GM12878 (cell line): Measurements from ENCODE around the gene NEU1. TPM values are rescaled to one million over a fixed set of nuclear protein-coding genes. Genes with fewer than 3 reads are reported as not detected.
A peak's percentile ranks its signal among the peaks of the same experiment; 100 is the strongest.
"Not testable (repeated sequence)": the region's sequence is repeated elsewhere in the genome, so short reads cannot be mapped to it uniquely, and the experiment has no call there.

ENCODE experiments used
- ATAC-seq: fragments of 200-7000 bp; cut with Tn5 transposase; 3 replicates; pipeline ENCODE4 v1.9.1; 2020; ENCODE audit warnings: mild to moderate bottlenecking, moderate library complexity
- BruUV-seq: library from RNA; stranded (reverse); fragments of 400-500 nt; replicated peaks from 2 replicates; lab custom pipeline; 2021; lab: Mats Ljungman, UMichigan
- CTCF ChIA-PET: fragments of 300-600 bp; sonication (Branson Sonifier 250); formaldehyde crosslinking; extraction: SDS; loops from one replicate; lab custom pipeline; 2021; ENCODE audit warnings: inconsistent platforms; lab: Yijun Ruan, JAX
- POLR2A ChIA-PET: fragments of 350-600 bp; formaldehyde crosslinking; extraction: SDS; loops from one replicate; lab custom pipeline; 2021; ENCODE audit warnings: inconsistent platforms; lab: Charles Lee
- RAD21 ChIA-PET: fragments of 300-600 bp; sonication (Branson Sonifier 250); formaldehyde crosslinking; loops from one replicate; lab custom pipeline; 2023; ENCODE audit warnings: antibody characterized with exemption; ENCODE audit not compliant: unreplicated experiment; lab: Charles Lee
- SMC1A ChIA-PET: fragments of 300-600 bp; sonication (Branson Sonifier 250); formaldehyde crosslinking; loops from one replicate; lab custom pipeline; 2023; ENCODE audit not compliant: unreplicated experiment, uncharacterized antibody; lab: Charles Lee
- DNase-seq: peaks from one replicate; pipeline ENCODE4 v3.0.0-alpha.2; 2011; ENCODE audit warnings: low read depth, low spot score
- FAIRE-seq: peaks from 3 replicates; lab custom pipeline; 2011; peaks lifted over from hg19 to GRCh38; lab: Jason Lieb, UNC
- H2AFZ ChIP-seq: 2 replicates; pipeline ENCODE4 v1.6.0; 2011; ENCODE audit warnings: low read depth, low read length, control low read depth; ENCODE audit not compliant: control insufficient read depth
- H3K27ac ChIP-seq: 2 replicates; pipeline ENCODE4 v1.5.1; 2011; ENCODE audit warnings: control low read depth; ENCODE audit not compliant: control insufficient read depth, insufficient read depth
- H3K27me3 ChIP-seq, 2 experiments: replicated peaks in 1 of 2; 2 replicates each; pipeline versions ENCODE4 v1.6.0 to v1.6.1; 2011; ENCODE audit warnings: low read length in 1 of 2; ENCODE audit not compliant: control insufficient read depth in 2 of 2, insufficient read depth in 2 of 2
- H3K36me3 ChIP-seq, 2 experiments: 2 replicates each; pipeline ENCODE4 v1.5.1; 2011; ENCODE audit warnings: low read length in 1 of 2; ENCODE audit not compliant: control insufficient read depth in 2 of 2, insufficient read depth in 2 of 2
- H3K4me1 ChIP-seq: 2 replicates; pipeline ENCODE4 v1.6.1; 2011; ENCODE audit warnings: mild to moderate bottlenecking, low read length, moderate library complexity, mixed read lengths; ENCODE audit not compliant: control insufficient read depth, insufficient read depth
- H3K4me2 ChIP-seq: 2 replicates; pipeline ENCODE4 v1.6.0; 2011; ENCODE audit warnings: control low read depth; ENCODE audit not compliant: control insufficient read depth, insufficient read depth
- H3K4me3 ChIP-seq: fragments of 200-600 bp; sonication (generic); 2 replicates; pipeline ENCODE4 v1.5.1; 2016
- H3K79me2 ChIP-seq: 2 replicates; pipeline ENCODE4 v1.6.0; 2011; ENCODE audit warnings: low read length; ENCODE audit not compliant: control insufficient read depth, insufficient read depth
- H3K9ac ChIP-seq: 2 replicates; pipeline ENCODE4 v1.8.0; 2011; ENCODE audit warnings: low read length, control low read depth, mixed read lengths; ENCODE audit not compliant: control insufficient read depth, insufficient read depth
- H3K9me3 ChIP-seq: replicated peaks from 3 replicates; pipeline ENCODE4 v1.5.1; 2011; ENCODE audit warnings: mild to moderate bottlenecking, low read length; ENCODE audit not compliant: control insufficient read depth, insufficient read depth
- H4K20me1 ChIP-seq: 2 replicates; pipeline ENCODE4 v1.6.0; 2011; ENCODE audit not compliant: control insufficient read depth, insufficient read depth
- ATF7 ChIP-seq: fragments of 450-650 bp; IDR thresholded peaks from 2 replicates; pipeline ENCODE4 v1.6.1; 2016; ENCODE audit warnings: low read depth, mild to moderate bottlenecking
- NFYB ChIP-seq: IDR thresholded peaks from 2 replicates; pipeline ENCODE4 v1.6.1; 2011; ENCODE audit warnings: low read depth, mild to moderate bottlenecking, low read length, improper control_type of control experiment, moderate library complexity; ENCODE audit not compliant: insufficient read depth
- WGBS: methylation state at CpG from one replicate; pipeline ENCODE4 v1.1.6; 2016; ENCODE audit warnings: low lambda C conversion rate; ENCODE audit not compliant: insufficient replicate concordance, insufficient coverage; ENCODE audit errors: missing lambda C conversion rate; 5-methylcytosine and 5-hydroxymethylcytosine counted together
- in situ Hi-C: fragments of 300-500 bp; cut with MboI; formaldehyde crosslinking; loops from 9 replicates; pipeline ENCODE4 v1.14.3; 2018; ENCODE audit warnings: mixed read lengths
- intact Hi-C: fragments of 100-400 bp; cut with micrococcal nuclease; formaldehyde crosslinking; loops from one replicate; pipeline ENCODE4 v1.14.2; 2022; ENCODE audit not compliant: unreplicated experiment
- polyA plus RNA-seq, 11 experiments: library from polyadenylated mRNA; depleted of rRNA in 4 of 11; unstranded in 6 of 11; stranded (reverse) in 5 of 11; fragments of >200 nt; fragmentation: Nextera tagmentation in 4 of 11; fragmentation: Illumina TruSeq in 1 of 11; extraction: Ambion mirVana in 4 of 11; extraction: Trizol in 1 of 11; gene quantifications; 1 replicate in 1 of 11; 2 replicates in 10 of 11; pipeline versions ENCODE4 v1.2.1 to v1.2.3, GENCODE V29; 2011 to 2016; ENCODE audit warnings: inconsistent platforms in 2 of 11, missing spikeins in 2 of 11, low read depth in 1 of 11
- total RNA-seq, 4 experiments: library from RNA; depleted of rRNA in 3 of 4; stranded (reverse); fragments of >200 nt in 3 of 4; fragmentation: Illumina TruSeq in 1 of 4; extraction: Trizol in 1 of 4; gene quantifications; 2 replicates each; pipeline versions ENCODE4 v1.2.1 to v1.2.3, GENCODE V29; 2013 to 2021
- TF ChIP-seq, protein P1 (sequence below): fragments of 450-650 bp; IDR thresholded peaks from 2 replicates; pipeline ENCODE4 v1.6.1; 2014; ENCODE audit warnings: mild to moderate bottlenecking
- TF ChIP-seq, protein P2 (sequence below): IDR thresholded peaks from 2 replicates; pipeline ENCODE4 v1.6.1; 2012; ENCODE audit warnings: improper control_type of control experiment, low read depth, low read length; ENCODE audit not compliant: insufficient replicate concordance

NEU1 gene
- total and polyA plus RNA-seq, 10 of the 15 experiments (the other 5 are each of a cell fraction or from before 2014, with no cell fraction given) = 7.2 to 26.9 (median 21.6) TPM

DNA sequence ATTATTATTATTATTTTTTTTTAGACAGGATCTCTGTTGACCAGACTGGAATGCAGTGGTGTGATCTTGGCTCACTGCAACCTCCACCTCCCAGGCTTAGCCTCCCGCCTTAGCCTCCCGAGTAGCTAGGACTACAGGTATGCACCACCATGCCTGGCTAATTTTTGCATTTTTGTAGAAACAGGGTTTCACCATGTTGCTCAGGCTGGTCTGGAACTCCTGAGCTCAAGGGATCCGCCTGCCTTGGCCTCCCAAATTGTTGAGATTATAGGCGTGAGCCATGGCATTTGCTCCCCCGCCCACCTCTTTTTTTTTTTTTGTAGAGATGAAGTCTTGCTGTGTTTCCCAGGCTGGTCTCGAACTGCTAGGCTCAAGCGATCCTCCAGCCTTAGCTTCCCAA, 46.7 kb upstream of the NEU1 start:
- H3K27me3 ChIP-seq, H3K27ac ChIP-seq, DNase-seq, H3K4me2 ChIP-seq, in situ Hi-C loops, H3K79me2 ChIP-seq, H4K20me1 ChIP-seq, H3K9ac ChIP-seq, BruUV-seq, FAIRE-seq, ATAC-seq, H3K4me3 ChIP-seq, H2AFZ ChIP-seq, H3K36me3 ChIP-seq, RAD21 ChIA-PET, H3K9me3 ChIP-seq: not testable (repeated sequence)
- ChIA-PET SMC1A (interaction anchor here (1.0 kb wide), 1 partner anchor 71 kb away, joined by 4 read pairs; no protein-coding TSS in a partner anchor), CTCF (interaction anchor here (0.6 to 1.1 kb wide), 5 partner anchors 12 to 299 kb away, joined by 3 to 8 read pairs (median 4); partner anchors contain the start of gene SLC44A4), POLR2A (interaction anchor here (0.6 to 0.8 kb wide), 3 partner anchors 80 to 678 kb away, joined by 3 to 4 read pairs (median 4); no protein-coding TSS in a partner anchor)
- WGBS = 24% methylated on average over 7 of the region's 7 CpGs
- intact Hi-C loops = loop anchor here (10.0 kb wide), 1 partner anchor 364 kb away; the partner anchor contains the start of genes ATP6V1G2, DDX39B and NFKBIL1
- H3K4me1 ChIP-seq = peaks cover 25% of the 10 kb centered on the region

DNA sequence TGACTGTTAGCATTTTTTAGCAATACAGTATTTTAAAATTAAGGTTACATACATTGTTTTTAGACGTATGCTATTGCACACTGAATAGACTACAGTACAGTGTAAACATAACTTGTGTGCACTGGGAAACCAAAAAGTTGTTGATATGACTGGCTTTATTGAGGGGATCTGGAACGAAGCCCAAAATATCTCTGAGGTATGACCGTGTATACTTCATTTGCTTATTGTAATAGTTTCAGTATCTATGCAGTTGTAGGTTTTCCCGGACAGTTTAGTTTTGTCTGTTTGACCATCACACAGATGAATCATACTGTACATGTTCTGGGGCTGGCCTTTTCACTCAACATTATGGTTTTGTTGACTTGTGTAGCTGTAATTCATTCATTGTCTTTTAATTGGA, 46.2 kb upstream of the NEU1 start:
- ChIA-PET CTCF (interaction anchor here (0.6 to 1.1 kb wide), 2 partner anchors 15 to 25 kb away, joined by 4 to 8 read pairs; no protein-coding TSS in a partner anchor), RAD21 (no interaction called here), SMC1A (no interaction called here), POLR2A (interaction anchor here (0.6 to 0.8 kb wide), 3 partner anchors 79 to 678 kb away, joined by 3 to 4 read pairs (median 4); no protein-coding TSS in a partner anchor)
- no peak overlapping the region for H3K27ac ChIP-seq
- no peak overlapping the region for H3K9ac ChIP-seq
- DNase-seq (peak; percentile 68), FAIRE-seq (peak; percentile 92), ATAC-seq (peak; percentile 95)
- no peaks in the 10 kb centered on the region for H4K20me1 ChIP-seq
- WGBS = 0% methylated on average over 4 of the region's 4 CpGs
- peaks cover 25% of the 10 kb centered on the region for H3K4me1 ChIP-seq
- no peaks in the 10 kb centered on the region for H3K9me3 ChIP-seq
- no peak overlapping the region for H3K4me3 ChIP-seq
- BruUV-seq = no TSS peak
- H3K4me2 ChIP-seq = peak overlapping the region; percentile 59; the same call in 1 of the 2 replicates
- intact Hi-C loops = loop anchor here (10.0 kb wide), 1 partner anchor 364 kb away; the partner anchor contains the start of genes ATP6V1G2, DDX39B and NFKBIL1
- no peaks in the 10 kb centered on the region for H3K79me2 ChIP-seq
- H2AFZ ChIP-seq = no peak overlapping the region
- no peaks in the 10 kb centered on the region for H3K36me3 ChIP-seq
- no peaks in the 10 kb centered on the region for H3K27me3 ChIP-seq
- in situ Hi-C loops = no loop called here
- TF ChIP-seq, protein P1, sequence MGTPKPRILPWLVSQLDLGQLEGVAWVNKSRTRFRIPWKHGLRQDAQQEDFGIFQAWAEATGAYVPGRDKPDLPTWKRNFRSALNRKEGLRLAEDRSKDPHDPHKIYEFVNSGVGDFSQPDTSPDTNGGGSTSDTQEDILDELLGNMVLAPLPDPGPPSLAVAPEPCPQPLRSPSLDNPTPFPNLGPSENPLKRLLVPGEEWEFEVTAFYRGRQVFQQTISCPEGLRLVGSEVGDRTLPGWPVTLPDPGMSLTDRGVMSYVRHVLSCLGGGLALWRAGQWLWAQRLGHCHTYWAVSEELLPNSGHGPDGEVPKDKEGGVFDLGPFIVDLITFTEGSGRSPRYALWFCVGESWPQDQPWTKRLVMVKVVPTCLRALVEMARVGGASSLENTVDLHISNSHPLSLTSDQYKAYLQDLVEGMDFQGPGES = no peak
- TF ChIP-seq, protein P2, sequence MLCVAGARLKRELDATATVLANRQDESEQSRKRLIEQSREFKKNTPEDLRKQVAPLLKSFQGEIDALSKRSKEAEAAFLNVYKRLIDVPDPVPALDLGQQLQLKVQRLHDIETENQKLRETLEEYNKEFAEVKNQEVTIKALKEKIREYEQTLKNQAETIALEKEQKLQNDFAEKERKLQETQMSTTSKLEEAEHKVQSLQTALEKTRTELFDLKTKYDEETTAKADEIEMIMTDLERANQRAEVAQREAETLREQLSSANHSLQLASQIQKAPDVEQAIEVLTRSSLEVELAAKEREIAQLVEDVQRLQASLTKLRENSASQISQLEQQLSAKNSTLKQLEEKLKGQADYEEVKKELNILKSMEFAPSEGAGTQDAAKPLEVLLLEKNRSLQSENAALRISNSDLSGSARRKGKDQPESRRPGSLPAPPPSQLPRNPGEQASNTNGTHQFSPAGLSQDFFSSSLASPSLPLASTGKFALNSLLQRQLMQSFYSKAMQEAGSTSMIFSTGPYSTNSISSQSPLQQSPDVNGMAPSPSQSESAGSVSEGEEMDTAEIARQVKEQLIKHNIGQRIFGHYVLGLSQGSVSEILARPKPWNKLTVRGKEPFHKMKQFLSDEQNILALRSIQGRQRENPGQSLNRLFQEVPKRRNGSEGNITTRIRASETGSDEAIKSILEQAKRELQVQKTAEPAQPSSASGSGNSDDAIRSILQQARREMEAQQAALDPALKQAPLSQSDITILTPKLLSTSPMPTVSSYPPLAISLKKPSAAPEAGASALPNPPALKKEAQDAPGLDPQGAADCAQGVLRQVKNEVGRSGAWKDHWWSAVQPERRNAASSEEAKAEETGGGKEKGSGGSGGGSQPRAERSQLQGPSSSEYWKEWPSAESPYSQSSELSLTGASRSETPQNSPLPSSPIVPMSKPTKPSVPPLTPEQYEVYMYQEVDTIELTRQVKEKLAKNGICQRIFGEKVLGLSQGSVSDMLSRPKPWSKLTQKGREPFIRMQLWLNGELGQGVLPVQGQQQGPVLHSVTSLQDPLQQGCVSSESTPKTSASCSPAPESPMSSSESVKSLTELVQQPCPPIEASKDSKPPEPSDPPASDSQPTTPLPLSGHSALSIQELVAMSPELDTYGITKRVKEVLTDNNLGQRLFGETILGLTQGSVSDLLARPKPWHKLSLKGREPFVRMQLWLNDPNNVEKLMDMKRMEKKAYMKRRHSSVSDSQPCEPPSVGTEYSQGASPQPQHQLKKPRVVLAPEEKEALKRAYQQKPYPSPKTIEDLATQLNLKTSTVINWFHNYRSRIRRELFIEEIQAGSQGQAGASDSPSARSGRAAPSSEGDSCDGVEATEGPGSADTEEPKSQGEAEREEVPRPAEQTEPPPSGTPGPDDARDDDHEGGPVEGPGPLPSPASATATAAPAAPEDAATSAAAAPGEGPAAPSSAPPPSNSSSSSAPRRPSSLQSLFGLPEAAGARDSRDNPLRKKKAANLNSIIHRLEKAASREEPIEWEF = no peak
- TF ChIP-seq ATF7 = peak; percentile 46; the same call in 1 of the 2 replicates
- TF ChIP-seq NFYB = no peak
